HG02840 (cell line): ENCODE data around the gene ING3.
"Not testable (repeated sequence)": the region's sequence is repeated elsewhere in the genome, so short reads cannot be mapped to it uniquely, and the experiment has no call there.

ENCODE experiments used
- ATAC-seq: cut with Tn5 transposase; IDR thresholded peaks from one replicate; pipeline ENCODE4 v1.9.1; 2021; ENCODE audit warnings: mild to moderate bottlenecking, moderate library complexity, moderate number of reproducible peaks; ENCODE audit not compliant: unreplicated experiment, low FRiP score

ING3 gene

DNA sequence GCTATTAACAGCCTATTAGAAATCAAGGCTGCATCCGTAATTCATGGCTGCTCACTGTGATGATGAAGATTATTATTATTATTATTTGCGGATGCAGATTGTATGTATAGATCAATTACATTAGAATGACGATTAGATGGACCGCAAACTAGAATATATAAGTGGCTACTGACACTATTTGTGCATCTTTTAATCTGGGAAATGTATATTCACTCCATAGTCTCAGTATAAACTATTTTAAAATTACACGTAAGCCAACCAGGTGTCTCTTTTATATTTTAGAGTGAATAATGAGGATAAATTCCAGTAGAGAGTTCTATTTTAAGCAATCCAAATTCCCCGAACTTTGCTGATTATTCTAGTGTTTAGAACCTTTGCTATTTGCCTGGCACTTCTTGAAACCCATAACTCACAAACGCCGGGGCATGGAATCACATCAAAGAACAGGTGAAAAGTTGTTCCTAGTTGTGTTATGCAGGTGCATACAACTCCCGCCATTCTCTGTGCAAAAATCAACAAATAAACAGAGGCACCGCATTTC, 509 bp upstream of the ING3 start:
- ATAC-seq = no peak

DNA sequence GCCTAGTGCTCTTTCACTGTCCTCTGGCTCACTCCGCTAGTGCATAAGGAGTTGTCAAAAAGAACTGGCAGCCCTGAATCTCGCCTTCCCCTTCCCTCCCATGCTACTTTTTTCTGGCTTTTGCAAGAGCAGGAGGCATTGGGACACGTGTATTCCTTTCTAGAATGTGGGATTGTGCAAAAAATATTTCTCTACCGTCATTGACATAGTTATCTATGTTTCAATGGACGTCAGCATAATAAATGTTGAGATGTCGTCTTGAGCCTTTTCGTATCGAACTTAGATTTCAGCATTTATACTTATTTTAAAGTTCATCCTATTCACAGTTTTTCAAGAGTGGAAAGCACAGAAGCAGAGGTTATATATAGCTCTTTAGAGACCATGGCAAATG, 727 bp downstream of the ING3 start:
- no peak for ATAC-seq

DNA sequence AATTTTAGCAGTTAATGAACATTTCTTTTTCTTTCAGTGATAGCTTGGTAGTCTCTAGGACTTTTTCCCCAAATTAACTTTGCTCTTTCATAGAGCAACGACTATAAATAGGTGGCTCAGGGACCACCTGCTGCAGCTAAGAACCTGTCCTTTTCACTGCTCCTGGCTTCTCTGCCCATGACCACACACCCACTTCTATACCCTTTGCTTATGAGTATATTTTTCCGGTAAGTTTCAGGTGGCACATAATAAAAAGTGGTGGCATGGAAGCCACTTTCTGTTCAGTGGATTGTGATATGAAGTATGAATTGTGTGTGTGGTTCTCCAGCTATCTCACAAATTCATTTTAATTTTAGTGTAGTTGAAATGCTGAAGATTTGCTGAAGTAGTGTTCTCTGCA, 1.2 kb downstream of the ING3 start:
- ATAC-seq = no peak

- peak; percentile 46 for ATAC-seq
These were observed 5.1 kb downstream of the ING3 start for GRCh38 chr7:120955577-120956149.

DNA sequence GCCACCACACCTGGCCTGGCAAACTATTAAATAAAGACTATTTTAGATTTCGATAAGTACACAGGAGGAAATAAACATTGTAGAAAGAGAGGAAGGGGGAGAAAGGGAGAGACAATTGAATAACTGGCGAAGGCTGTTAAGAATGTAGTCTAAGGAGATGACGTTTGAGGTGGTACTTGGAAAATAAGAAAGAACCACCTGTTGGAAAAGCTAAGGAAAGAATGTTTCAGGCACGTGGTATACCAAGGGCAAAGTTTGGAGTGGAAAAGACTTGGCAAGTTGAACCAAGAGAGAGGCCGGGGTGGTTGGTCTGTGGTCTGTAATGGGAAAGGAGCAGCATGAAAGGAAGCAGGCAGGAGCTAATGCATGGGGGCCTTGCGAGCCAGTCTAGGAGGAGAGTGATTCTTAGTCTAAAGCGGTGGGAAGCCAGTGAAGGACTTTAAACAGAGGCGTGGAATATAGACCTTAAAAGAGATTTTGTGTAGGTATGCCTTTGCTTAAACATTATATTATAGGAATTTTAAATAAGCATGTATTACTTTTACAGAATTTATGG, 9.4 kb downstream of the ING3 start:
- no peak for ATAC-seq

DNA sequence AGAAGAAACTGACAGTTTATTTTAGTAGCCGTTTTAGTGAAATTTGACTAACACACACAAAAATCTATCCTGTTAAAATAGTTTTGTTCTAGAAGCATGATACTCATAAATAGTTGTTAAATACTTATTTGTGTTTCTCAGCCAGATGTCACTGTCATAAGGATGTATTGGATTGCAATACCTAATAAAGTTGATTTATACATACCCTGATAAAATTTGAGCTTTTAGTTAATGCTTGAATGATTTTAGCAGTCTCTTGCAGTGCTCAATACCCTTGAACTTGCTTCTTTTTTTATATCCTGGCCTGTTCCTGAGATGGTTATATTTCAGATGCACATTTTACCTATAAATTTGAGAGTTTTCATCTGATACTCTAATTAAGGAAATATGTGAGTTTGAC, 10.1 kb downstream of the ING3 start:
- ATAC-seq = no peak

DNA sequence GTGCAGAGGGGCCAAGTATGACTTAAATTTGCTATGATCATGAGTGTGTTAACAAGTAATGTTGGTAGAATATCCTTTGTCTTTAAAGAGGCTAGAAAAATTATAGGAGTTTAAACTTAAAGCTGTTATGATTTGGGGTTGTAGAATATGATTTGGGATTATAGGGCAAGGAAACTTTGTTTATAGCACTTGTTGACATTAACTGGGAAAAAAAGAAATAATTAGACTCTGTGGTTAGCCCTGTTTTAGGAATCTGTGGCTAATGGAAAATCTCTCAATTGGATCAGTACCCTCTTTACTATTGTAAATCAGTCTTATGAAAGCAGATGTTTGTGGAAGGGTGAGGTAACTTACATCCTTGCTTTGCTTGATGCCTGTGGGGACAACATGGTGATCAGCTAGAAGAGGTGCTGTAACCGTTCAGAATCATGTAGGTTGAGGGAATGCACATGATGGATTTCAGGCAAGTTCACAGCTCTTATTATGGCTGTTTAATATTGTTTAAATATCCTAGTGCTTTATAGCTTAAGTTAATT, 11.1 kb downstream of the ING3 start:
- ATAC-seq = no peak

DNA sequence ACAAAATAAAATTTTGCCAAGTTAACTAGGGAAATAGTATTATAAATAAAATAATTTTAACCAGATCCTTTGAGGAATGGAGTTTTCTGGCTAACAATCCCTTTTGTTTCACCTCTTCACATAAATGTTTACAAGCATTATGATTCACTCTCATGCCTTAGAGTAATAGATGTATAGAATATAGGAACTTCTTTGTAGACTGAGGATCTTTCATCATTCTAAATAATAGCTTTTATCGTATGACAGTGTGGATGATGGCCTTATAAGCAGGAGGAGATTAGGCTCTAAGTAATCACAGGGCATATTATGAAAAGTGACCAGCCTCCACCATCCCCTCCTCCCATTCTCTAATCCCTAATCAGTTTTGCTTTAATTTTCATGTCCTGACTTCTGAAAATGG, 13.5 kb downstream of the ING3 start:
- ATAC-seq = no peak

GRCh38 chr7:120966961-120967360, 16.4 kb downstream of the ING3 start:
- ATAC-seq = no peak

- no peak for ATAC-seq
These were observed 23.3 kb downstream of the ING3 start for GRCh38 chr7:120973849-120974248.

- ATAC-seq = no peak
These were observed 29.4 kb downstream of the ING3 start for GRCh38 chr7:120979765-120980499.

- no peak for ATAC-seq
These were observed 30.5 kb downstream of the ING3 start for GRCh38 chr7:120981117-120981516.

DNA sequence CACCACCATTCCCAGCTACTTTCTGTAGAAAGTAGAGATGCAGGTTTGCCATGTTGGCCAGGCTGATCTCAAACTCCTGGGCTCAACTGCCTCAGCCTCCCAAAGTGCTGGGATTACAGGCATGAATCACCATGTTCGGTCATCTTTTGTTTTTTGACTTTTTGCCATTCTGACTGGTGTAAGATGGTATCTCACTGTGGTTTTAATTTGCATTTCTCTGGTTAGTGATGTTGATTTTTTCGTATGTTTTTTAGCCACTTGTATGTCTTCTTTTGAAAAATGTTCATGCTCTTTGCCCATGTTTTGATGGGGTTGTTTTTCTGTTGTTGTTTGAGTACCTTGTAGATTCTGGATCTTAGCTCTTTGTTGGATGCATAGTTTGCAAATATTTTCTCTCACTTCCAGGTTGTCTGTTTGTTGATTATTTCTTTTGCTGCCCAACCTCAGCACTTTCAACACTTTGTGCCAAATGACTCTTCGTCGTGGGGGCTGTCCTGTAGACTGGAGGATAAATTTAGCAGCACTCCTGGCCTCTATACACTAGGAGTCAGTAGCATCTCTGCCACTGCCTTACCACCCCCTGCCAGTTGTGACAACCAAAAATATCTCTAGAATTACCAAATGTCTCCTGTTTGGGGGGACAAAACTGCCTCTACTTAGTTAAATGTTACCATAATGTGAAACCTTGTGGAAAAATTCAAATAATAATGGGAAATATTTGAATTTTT, 31.5 kb downstream of the ING3 start:
- no peak for ATAC-seq

DNA sequence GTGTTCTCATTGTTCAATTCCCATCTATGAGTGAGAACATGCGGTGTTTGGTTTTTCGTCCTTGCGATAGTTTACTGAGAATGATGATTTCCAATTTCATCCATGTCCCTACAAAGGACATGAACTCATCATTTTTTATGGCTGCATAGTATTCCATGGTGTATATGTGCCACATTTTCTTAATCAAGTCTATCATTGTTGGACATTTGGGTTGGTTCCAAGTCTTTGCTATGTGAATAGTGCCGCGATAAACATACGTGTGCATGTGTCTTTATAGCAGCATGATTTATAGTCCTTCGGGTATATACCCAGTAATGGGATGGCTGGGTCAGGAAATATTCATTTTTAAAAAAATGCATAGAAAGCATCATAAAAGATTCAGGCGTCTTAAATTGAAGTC, 33.0 kb downstream of the ING3 start:
- ATAC-seq = not testable (repeated sequence)

DNA sequence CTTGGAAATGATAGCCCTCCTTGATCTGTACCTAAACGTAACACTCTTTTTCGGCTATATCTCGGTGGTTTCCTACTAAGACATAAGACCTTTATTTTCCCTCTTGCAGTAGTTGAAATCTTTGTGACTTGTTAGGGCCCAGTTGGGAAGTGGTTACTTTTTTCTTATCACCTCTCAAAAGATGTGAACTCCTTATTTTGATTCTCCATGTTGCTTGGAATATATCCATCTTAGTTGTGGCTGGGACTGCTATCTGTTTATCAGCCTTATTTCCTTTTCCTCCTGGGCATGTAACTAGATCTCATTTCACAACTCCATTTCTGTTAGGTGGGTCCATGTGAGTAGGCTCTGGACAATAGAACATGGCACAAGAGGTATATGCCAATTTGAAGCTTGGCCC, 33.8 kb downstream of the ING3 start:
- no peak for ATAC-seq

GRCh38 chr7:120985130-120985758, 34.7 kb downstream of the ING3 start:
- ATAC-seq = no peak

GRCh38 chr7:120985839-120986238, 35.3 kb downstream of the ING3 start:
- ATAC-seq = no peak

GRCh38 chr7:120986650-120987049, 36.1 kb downstream of the ING3 start:
- ATAC-seq = no peak

DNA sequence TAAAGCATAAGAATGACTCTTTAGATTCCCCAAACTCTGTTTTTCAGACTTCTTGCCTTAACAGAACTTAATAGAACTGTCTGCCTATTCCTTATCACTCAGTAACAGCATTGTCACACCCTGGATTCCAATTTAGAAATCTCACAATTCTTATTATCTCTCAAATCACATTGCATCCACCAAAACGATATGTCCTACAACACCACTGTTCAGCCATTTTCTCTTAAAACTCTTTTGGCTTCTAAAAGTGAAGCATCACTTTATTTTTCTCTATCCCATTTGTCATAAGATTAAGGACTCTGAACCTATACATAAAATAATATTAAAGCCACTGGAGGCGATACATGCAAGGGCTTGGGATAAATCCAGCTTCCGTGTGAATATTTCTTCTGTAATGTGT, 36.7 kb downstream of the ING3 start:
- ATAC-seq = no peak
